Heart left ventricle (tissue), 13 donors: Measurements from ENCODE around the gene PBLD.

ENCODE experiments used
- POLR2A ChIP-seq, 2 donors: fragments of 450-650 bp; IDR thresholded peaks; one replicate each; pipeline ENCODE4 v1.6.1; 2017; ENCODE audit warnings: antibody characterized with exemption in 2 of 2, mild to moderate bottlenecking in 2 of 2, moderate library complexity in 2 of 2
- TF ChIP-seq, protein P1 (sequence below), 12 donors: fragments of 200-600 bp; sonication (generic) in 4 of 12; IDR thresholded peaks; one replicate each; pipeline versions ENCODE4 v1.5.0 to v1.8.0; 2018 to 2022; ENCODE audit warnings: antibody characterized with exemption in 12 of 12, mild to moderate bottlenecking in 5 of 12
- donor health status: ischemic (EF 13 %, LVEDD 7.1; RV severe dilation, severe dysfunction).
- donor health status: DM: no; HTN: yes; CAD: no.
- donor health status: DM: no; HTN: no; CAD: no.
- donor health status: ischemic (EF 25% LVEDD 6.9; RV normal size, moderate dysfunction).
- donor health status: ischemic (EF 25% LVEDD 5.7; RV mildly dilated, moderate dysfunction).
- donor health status: ischemic (EF 35%, LVEDD 5.7; RV mildly dilated, moderate dysfunction).
- donor health status: nonischemic (EF 11% LVEDD 7.7; RV severe dilation, severe dysfunction).
- donor health status: DM: yes; HTN: yes; CAD: no.
- donor health status: PGD.
- donor health status: ischemic (EF 29% LVEDD 5.4; RV normal size, mild dysfunction).
- donor health status: nonischemic (EF 23%, LVEDD 6.1; RV moderate dilation, normal function).

- TF ChIP-seq, protein P1, sequence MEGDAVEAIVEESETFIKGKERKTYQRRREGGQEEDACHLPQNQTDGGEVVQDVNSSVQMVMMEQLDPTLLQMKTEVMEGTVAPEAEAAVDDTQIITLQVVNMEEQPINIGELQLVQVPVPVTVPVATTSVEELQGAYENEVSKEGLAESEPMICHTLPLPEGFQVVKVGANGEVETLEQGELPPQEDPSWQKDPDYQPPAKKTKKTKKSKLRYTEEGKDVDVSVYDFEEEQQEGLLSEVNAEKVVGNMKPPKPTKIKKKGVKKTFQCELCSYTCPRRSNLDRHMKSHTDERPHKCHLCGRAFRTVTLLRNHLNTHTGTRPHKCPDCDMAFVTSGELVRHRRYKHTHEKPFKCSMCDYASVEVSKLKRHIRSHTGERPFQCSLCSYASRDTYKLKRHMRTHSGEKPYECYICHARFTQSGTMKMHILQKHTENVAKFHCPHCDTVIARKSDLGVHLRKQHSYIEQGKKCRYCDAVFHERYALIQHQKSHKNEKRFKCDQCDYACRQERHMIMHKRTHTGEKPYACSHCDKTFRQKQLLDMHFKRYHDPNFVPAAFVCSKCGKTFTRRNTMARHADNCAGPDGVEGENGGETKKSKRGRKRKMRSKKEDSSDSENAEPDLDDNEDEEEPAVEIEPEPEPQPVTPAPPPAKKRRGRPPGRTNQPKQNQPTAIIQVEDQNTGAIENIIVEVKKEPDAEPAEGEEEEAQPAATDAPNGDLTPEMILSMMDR (IDR thresholded peaks at IDR 0.05): no peak
- no peak for TF ChIP-seq POLR2A (IDR thresholded peaks at IDR 0.05)
Measured at GRCh38 chr10:68235111-68235510, 97.6 kb downstream of the PBLD start.
